Parathyroid adenoma (tissue), 2 donors: ENCODE measurements around the gene RDH14.

Experiments
- H2AFZ ChIP-seq: fragments of 300-600 bp; sonication (generic); one replicate; pipeline ENCODE4 v1.7.0; 2017; ENCODE audit warnings: antibody characterized with exemption, mild to moderate bottlenecking
- H3K27ac ChIP-seq: fragments of 300-600 bp; sonication (generic); one replicate; pipeline ENCODE4 v1.7.0; 2017
- H3K27me3 ChIP-seq: fragments of 300-600 bp; sonication (generic); one replicate; pipeline ENCODE4 v1.7.0; 2017; ENCODE audit warnings: low read length; ENCODE audit not compliant: control insufficient read depth, insufficient read depth
- H3K36me3 ChIP-seq: fragments of 300-600 bp; sonication (generic); one replicate; pipeline ENCODE4 v1.7.0; 2017; ENCODE audit warnings: low read length; ENCODE audit not compliant: control insufficient read depth, insufficient read depth
- H3K4me1 ChIP-seq: fragments of 300-600 bp; sonication (generic); one replicate; pipeline ENCODE4 v1.7.0; 2017; ENCODE audit warnings: control low read depth
- H3K4me2 ChIP-seq: fragments of 300-600 bp; sonication (generic); one replicate; pipeline ENCODE4 v1.7.0; 2017; ENCODE audit warnings: low read length
- H3K4me3 ChIP-seq: fragments of 300-600 bp; sonication (generic); one replicate; pipeline ENCODE4 v1.7.0; 2017; ENCODE audit warnings: low read depth, low read length
- H3K79me2 ChIP-seq: fragments of 300-600 bp; sonication (generic); one replicate; pipeline ENCODE4 v1.7.0; 2017; ENCODE audit warnings: control low read depth
- H3K9ac ChIP-seq: fragments of 300-600 bp; sonication (generic); one replicate; pipeline ENCODE4 v1.7.0; 2017; ENCODE audit warnings: mild to moderate bottlenecking
- H3K9me3 ChIP-seq: fragments of 300-600 bp; sonication (generic); one replicate; pipeline ENCODE4 v1.7.0; 2017; ENCODE audit warnings: low read length; ENCODE audit not compliant: control insufficient read depth
- CTCF ChIP-seq: fragments of 300-600 bp; sonication (generic); IDR thresholded peaks from one replicate; pipeline ENCODE4 v1.7.0; 2017; ENCODE audit warnings: antibody characterized with exemption, mild to moderate bottlenecking
- donor health status: primary hyperparathyroidism.

The RDH14 gene

GRCh38 chr2:18559531-18560030 is 872 bp downstream of the RDH14 start:
- Histone ChIP-seq H3K4me1 (peaks cover 13% of the 10 kb centered on the region), H3K79me2 (peaks cover 4% of the 10 kb centered on the region), H3K27me3 (no peaks in the 10 kb centered on the region), H3K27ac (peak overlapping the region; percentile 94), H2AFZ (peak overlapping the region; percentile 92), H3K36me3 (no peaks in the 10 kb centered on the region), H3K9ac (peak overlapping the region; percentile 81), H3K9me3 (no peaks in the 10 kb centered on the region), H3K4me2 (peak overlapping the region; percentile 94), H3K4me3 (peak overlapping the region; percentile 78)
- no peak for TF ChIP-seq CTCF

- no peaks in the 10 kb centered on the region for H3K27me3 ChIP-seq
- TF ChIP-seq CTCF: no peak
- H3K9me3 ChIP-seq: no peaks in the 10 kb centered on the region
- H3K9ac ChIP-seq: no peak overlapping the region
- H3K36me3 ChIP-seq: no peaks in the 10 kb centered on the region
- no peak overlapping the region for H2AFZ ChIP-seq
- no peak overlapping the region for H3K4me2 ChIP-seq
- H3K4me3 ChIP-seq: no peak overlapping the region
- peaks cover 8% of the 10 kb centered on the region for H3K79me2 ChIP-seq
- peaks cover 13% of the 10 kb centered on the region for H3K4me1 ChIP-seq
- H3K27ac ChIP-seq: peak overlapping the region; percentile 94
Measured at GRCh38 chr2:18558458-18558857, 2.0 kb downstream of the RDH14 start.

- TF ChIP-seq CTCF: no peak
- Histone ChIP-seq H3K4me1 (peaks cover 13% of the 10 kb centered on the region), H3K79me2 (peaks cover 16% of the 10 kb centered on the region), H3K4me2 (no peak overlapping the region), H3K9me3 (no peaks in the 10 kb centered on the region), H3K36me3 (no peaks in the 10 kb centered on the region), H3K27ac (no peak overlapping the region), H3K4me3 (no peak overlapping the region), H3K9ac (no peak overlapping the region), H3K27me3 (no peaks in the 10 kb centered on the region), H2AFZ (no peak overlapping the region)
Measured at GRCh38 chr2:18557121-18557520, 3.3 kb downstream of the RDH14 start.

- Histone ChIP-seq H3K4me3 (no peak overlapping the region), H3K9ac (no peak overlapping the region)
Measured at GRCh38 chr2:18552351-18553077, 7.9 kb downstream of the RDH14 start.

More at GRCh38 chr2:18552351-18553077, 7.9 kb downstream of the RDH14 start:
- H3K27ac ChIP-seq: no peak overlapping the region
- peaks cover 4% of the 10 kb centered on the region for H3K4me1 ChIP-seq
- no peaks in the 10 kb centered on the region for H3K36me3 ChIP-seq
- H3K4me2 ChIP-seq: no peak overlapping the region
- H3K9me3 ChIP-seq: no peaks in the 10 kb centered on the region
- peaks cover 40% of the 10 kb centered on the region for H3K79me2 ChIP-seq
- no peaks in the 10 kb centered on the region for H3K27me3 ChIP-seq
- H2AFZ ChIP-seq: no peak overlapping the region
- TF ChIP-seq CTCF: no peak
